LoVo (cell line): Measurements from ENCODE around the gene RFX7.
A peak's percentile ranks its signal among the peaks of the same experiment; 100 is the strongest.
"Not testable (repeated sequence)": the region's sequence is repeated elsewhere in the genome, so short reads cannot be mapped to it uniquely, and the experiment has no call there.

Experiments
- DNase-seq: peaks from one replicate; pipeline ENCODE4 v3.0.0-alpha.2; 2016; ENCODE audit warnings: low spot score

The RFX7 gene

DNA sequence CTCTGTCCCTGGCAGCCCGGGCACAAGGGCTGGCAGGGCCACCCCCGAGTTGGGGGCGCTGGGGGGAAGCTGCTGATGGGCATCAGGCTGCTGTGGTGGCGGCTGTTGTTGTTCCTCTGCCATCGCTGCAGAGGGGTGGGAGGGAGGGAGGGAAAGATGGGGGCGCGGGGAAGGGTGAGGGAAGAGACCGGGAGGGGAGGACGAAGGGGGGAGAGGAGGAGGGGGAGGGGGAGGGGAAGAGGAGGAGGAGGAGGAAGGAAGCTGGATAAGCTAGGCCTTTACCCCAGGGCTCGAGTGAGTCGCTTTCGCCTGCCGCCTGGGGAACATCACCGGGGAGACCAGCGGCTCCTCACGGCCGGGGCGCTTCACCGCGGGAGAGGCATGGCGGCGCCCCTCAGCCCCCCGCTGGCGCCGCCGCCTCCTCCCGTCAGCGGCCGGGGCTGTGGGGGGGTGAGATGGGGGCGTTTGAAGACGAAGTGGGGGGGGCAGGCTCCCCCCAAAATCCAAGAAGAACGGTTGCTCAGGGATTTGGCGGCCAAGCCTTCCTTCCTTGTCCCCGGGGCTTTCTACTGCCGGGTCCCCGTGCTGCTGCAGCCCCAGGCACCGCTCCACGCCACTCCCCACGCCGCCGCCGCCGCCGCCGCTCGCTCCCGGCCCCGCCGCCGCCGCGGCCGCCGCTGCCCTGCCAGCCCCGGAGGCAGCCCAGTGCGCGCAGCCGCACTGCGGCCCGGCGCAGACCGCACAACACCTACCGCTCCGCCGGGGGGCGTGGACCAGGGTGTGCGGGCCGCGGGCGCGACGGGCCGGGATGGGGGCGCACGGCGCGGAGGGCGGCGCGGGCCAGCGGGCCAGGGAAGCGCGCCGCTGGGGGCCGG is at the start of gene RFX7:
TSS of gene RFX7 (minus strand) at position 717 of the 875 bp plus-strand sequence. CDS start at position 123, 594 bp downstream.
- peak; percentile 89 for DNase-seq

DNA sequence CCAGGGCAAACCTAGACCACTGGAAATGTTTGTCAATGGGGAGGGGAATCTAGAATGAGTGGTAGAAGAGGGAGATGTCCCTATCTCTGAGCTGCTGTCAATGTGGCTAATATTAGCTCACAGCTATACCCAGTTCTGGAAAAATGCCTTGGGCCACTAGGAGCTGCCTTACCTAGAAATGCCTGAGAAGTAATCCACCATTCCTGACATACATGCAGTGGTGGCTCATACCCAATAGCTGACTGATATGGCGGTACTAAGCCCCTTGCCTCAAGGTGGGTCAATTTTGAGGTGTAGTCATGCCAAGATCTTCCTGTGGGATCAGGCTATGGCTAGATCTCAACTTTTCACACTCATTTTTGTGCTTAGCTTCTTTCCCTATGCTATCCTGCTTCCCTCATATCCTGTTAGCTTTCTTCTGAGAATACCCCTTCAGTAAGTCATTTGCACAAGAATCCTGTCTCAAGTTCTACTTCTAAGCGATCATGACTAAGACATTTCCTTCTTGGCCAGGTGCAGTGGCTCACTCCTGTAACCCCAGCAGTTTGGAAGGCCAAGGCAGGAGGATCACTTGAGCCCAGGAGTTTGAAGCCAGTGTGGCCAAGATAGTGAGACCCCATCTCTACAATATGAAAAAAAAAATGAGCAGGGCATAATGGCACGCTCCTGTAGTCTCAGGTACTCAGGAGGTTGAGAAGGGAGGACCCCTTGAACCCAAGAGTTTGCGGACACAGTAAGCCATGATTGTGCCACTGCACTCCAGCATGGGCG is 49.1 kb upstream of the RFX7 start:
- no peak for DNase-seq

DNA sequence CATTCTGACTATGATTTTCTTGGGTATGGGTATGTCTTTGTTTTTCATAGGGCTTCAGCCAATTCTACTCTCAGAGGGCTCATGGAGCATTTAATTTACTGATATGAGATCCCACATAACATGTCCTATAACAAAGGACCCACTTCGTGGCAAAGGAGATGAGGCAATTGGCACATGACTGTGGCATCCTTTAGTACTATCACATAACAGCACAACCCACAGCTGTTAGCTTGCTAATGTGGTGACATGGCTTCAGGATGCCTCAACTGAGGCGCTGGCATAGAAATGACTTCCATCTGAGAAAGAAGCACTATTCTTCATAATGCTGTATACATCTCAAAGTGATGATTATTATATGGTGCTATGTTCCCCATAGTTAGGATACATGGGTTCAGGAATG is 48.1 kb upstream of the RFX7 start:
- DNase-seq, result no peak

DNA sequence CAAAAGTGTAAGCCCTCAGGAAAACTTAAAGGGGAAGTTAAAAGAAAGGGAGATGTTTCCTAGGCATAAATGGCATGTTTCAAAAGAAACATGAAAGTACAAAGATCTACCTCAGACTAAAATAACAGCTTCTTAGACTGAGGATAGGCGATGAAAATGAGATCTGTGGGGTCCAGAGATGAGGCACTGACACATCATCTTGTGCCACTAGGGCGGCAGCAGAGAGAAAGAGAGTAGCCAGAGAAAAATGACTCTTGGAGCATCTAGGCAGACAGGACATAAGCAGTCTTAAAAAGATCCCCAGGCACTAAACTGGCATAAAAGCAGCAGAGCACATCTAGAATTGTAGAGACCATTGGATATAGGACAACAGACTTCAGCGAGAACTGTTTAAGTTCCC is 42.5 kb upstream of the RFX7 start:
- no peak for DNase-seq

GRCh38 chr15:56281145-56281544 is 37.5 kb upstream of the RFX7 start:
- no peak for DNase-seq

- DNase-seq, result no peak
Observed at GRCh38 chr15:56273724-56274123, 30.0 kb upstream of the RFX7 start.

- no peak for DNase-seq
Observed at GRCh38 chr15:56272454-56272853, 28.8 kb upstream of the RFX7 start.

- DNase-seq, result not testable (repeated sequence)
Observed at GRCh38 chr15:56266465-56266864, 22.8 kb upstream of the RFX7 start.

DNA sequence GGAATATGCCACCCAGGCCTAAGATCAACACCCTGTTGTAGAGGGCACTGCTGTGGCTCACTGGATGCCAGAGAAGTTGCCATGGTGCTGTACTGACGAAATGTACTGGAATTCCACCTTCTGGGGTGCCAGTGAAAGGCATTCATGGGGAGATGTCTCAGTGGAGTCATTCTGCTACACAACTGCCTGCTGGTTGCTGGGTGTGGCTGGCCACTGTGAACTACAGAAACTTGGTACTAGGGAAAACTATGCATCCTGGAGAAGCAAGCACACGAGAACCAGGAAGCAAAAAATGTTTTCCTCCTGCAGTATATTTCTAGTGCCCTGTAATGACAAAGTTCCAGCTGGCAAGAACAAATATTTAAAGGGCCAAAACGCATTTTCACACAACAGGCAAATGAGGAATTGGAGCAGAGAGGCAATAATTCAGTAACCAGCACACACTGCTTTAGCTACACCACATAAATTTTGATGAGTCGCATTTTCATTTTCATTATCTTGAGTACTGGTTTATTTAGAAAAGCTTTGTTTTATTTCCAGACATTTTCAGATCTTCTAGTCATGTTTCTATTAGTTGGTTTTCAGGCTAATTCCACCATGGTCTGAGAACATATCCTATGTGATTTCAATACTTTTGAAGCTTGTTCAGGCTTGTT is 18.3 kb upstream of the RFX7 start:
- peak; percentile 43 for DNase-seq

DNA sequence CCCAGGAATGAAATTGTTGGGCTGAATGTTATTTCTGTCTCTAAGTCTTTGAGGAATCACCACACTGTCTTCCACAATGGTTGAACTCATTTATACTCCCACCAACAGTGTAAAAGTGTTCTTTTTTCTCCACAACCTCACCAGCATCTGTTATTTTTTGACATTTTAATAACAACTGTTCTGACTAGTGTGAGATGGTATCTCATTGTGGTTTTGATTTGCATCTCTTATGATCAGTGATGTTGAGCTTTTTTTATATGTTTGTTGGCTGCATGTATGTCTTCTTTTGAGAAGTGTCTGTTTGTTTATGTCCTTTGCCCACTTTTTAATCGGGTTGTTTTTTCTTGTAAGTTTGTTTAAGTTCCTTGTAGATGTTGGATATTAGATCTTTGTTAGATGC is 13.6 kb upstream of the RFX7 start:
- DNase-seq, result not testable (repeated sequence)

GRCh38 chr15:56254265-56254664 is 10.6 kb upstream of the RFX7 start:
- DNase-seq, result no peak

DNA sequence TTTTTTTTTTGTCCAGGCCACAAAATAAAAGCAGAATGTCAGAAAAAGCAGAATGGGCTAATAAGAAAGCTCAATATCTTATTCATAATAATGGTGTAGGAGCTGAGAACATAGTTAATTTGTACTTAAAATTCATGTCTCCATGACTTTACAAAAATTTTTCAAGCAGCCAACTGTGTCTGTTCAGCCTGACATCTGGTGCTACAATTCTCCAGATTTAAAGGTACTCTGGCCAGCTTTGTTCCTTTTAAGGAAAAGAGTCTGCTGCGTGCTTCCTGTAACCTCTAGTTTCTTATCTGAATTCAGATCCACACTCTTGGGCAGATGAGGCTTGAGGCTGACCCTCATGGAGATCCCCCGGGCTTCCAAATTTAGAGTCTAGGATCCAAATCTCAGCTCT is 8.7 kb upstream of the RFX7 start:
- no peak for DNase-seq

DNA sequence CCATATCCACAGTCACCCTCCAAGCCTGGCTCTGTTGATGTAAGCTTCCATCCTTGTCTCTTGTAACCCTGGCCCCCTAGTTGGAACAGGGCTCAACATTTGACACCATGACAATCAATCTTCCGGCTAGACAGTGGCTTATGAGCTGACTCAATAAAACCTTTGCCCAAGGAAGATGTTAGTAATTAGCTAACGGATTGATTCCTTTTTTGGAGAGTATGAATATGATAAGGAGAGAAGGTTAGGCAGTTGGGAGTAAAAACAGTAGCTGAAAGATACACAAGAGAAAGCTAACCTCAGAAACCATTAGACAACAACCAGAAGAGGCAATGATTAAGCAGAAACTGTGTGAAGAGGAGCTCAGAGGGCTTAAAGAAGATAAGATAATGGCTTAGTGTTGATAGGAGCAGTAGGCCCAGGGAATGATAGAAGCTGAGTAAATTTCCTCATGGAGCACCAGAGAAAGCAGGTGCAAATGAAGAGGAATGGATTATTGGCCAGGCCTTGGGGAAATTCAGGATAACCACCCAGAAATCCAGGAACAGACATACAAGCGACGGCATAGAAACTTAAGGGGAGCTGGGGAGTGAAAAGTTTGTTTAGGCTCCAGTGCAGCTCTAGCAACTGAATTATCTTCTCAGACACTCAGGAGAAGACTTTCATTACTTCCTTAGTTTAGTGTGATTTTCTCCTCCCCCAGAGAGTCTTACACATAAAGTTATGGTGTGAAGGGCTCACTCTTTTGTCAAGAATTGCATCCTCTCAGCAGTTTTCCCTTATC is 7.8 kb upstream of the RFX7 start:
- DNase-seq, result no peak

DNA sequence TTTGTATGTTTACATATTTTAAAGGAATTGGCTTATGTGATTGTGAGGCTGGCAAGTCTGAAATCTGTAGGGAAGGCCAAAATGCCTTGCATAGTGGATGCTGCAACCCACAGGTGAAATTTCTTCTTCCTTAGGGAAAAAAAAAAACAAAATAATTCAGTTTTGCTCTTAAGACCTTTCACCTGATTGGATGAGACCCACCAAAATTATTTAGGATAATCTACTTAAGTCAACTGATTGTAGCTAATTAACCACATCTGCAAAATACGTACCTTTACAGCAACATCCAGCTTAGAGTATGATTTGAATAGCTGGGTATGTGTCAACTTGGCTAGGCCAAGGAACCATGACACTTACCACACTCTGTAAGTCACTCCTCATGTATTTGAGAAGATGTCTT is 6.9 kb upstream of the RFX7 start:
- DNase-seq, result no peak

DNA sequence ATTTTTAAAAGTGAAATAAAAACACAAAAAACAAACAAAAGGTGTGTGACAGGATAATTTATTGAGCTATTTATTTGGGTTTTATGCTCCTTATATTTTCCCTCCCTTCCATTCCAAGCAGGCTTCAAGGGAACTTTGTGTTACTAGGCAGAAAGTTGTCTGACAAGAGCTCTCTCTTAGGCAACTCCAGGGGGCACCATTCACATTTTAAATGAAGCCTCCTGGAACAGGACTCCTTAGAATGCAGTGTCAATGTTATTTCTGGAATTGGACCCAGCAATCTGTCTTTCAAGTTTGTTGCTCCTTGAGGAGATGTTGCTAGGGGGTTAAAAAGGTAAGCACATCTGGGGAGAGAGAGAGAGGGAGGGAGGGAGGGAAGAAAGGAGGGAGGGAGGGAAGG is 5.4 kb upstream of the RFX7 start:
- peak; percentile 30 for DNase-seq

GRCh38 chr15:56248311-56248992 is 4.8 kb upstream of the RFX7 start:
- peak; percentile 52 for DNase-seq

DNA sequence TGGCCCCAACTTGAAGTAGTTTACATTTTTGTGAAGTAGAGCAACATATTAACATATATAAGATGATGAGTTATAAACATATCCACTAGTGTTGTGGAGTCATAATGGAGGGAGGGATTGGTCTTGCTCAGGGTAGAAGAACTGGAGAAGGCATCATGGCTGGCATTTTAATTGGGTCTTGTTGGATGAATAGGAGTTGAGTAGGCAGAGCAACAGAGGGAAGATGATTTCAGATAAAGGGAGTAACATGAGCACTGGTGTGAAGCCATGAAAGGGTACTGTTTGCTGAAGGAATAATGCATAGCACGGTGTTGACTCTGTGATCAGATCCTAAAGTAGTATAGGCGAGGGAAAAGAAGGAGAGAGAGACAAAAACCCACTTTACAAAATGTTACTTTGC is 3.6 kb upstream of the RFX7 start:
- DNase-seq, result no peak

GRCh38 chr15:56245871-56246814 is 2.5 kb upstream of the RFX7 start:
- DNase-seq, result peak; percentile 96

- no peak for DNase-seq
Observed at GRCh38 chr15:56244811-56245576, 1.3 kb upstream of the RFX7 start.
